Tibial nerve (tissue), 4 donors: ENCODE results near the gene VENTX.

Source experiments
- CTCF ChIP-seq, 5 experiments: fragments of 200-600 bp in 3 of 5; fragments of 450-650 bp in 2 of 5; sonication (generic) in 3 of 5; IDR thresholded peaks; one replicate each; pipeline ENCODE4 v1.5.1; 2016 to 2019; ENCODE audit warnings: antibody characterized with exemption in 5 of 5, mild to moderate bottlenecking in 3 of 5, moderate library complexity in 2 of 5
- EP300 ChIP-seq, 2 donors: sonication (generic); formaldehyde crosslinking; IDR thresholded peaks; one replicate each; pipeline ENCODE4 v1.6.1; 2017; ENCODE audit warnings: antibody characterized with exemption in 2 of 2, mild to moderate bottlenecking in 1 of 2
- POLR2A ChIP-seq, 2 donors: fragments of 450-650 bp; IDR thresholded peaks; one replicate each; pipeline ENCODE4 v1.6.1; 2017; ENCODE audit warnings: antibody characterized with exemption in 2 of 2, mild to moderate bottlenecking in 2 of 2, moderate library complexity in 2 of 2

GRCh38 chr10:133289761-133290160, 52.1 kb downstream of the VENTX start:
- TF ChIP-seq CTCF (IDR thresholded peaks at IDR 0.05): no peak
- no peak for TF ChIP-seq POLR2A (IDR thresholded peaks at IDR 0.05)
- TF ChIP-seq EP300 (IDR thresholded peaks at IDR 0.05): no peak
